B cell (primary cell): ENCODE results near the gene SLC36A4. TPM values are rescaled to one million over a fixed set of nuclear protein-coding genes. Genes with fewer than 3 reads are reported as not detected.
"Not testable (repeated sequence)": the region's sequence is repeated elsewhere in the genome, so short reads cannot be mapped to it uniquely, and the experiment has no call there.

Source experiments
- ATAC-seq: fragments of 200-7000 bp; cut with Tn5 transposase; one replicate; pipeline ENCODE4 v1.10.0; 2021; ENCODE audit warnings: low read depth, mild to moderate bottlenecking, moderate number of reproducible peaks, moderate library complexity
- CTCF ChIA-PET: fragments of 350-600 bp; sonication (Branson Sonifier 250); formaldehyde crosslinking; loops from one replicate; lab custom pipeline; 2021; ENCODE audit warnings: antibody characterized with exemption, inconsistent platforms; lab: Charles Lee
- POLR2A ChIA-PET: fragments of 350-600 bp; sonication (Branson Sonifier 250); formaldehyde crosslinking; loops from one replicate; lab custom pipeline; 2021; ENCODE audit warnings: antibody characterized with exemption; lab: Charles Lee
- DNase-seq: peaks from one replicate; pipeline ENCODE4 v3.0.0; 2013
- H2AFZ ChIP-seq: 2 replicates; pipeline ENCODE4 v1.6.1; 2012; ENCODE audit warnings: mild to moderate bottlenecking, low read depth, low read length; ENCODE audit not compliant: insufficient read depth, poor library complexity, severe bottlenecking
- H3K27ac ChIP-seq, 2 donors: 1 replicate in 1 of 2; 2 replicates in 1 of 2; pipeline ENCODE4 v1.5.1; 2012 to 2013; ENCODE audit warnings: low read length in 2 of 2, mild to moderate bottlenecking in 2 of 2, moderate library complexity in 1 of 2
- H3K27me3 ChIP-seq, 4 experiments: fragments of 200-600 bp in 1 of 4; sonication (generic) in 1 of 4; replicated peaks in 1 of 4; 1 replicate in 2 of 4; 2 replicates in 2 of 4; pipeline versions ENCODE4 v1.6.1 to v1.7.0; 2013 to 2016; ENCODE audit warnings: low read length in 3 of 4, mild to moderate bottlenecking in 2 of 4, mixed read lengths in 1 of 4, moderate library complexity in 1 of 4; ENCODE audit not compliant: insufficient read depth in 4 of 4, control insufficient read depth in 3 of 4; ENCODE audit errors: control extremely low read depth in 1 of 4
- H3K36me3 ChIP-seq, 2 experiments: replicated peaks in 1 of 2; 1 replicate in 1 of 2; 2 replicates in 1 of 2; pipeline versions ENCODE4 v1.6.1 to v1.7.1; 2013; ENCODE audit warnings: low read length in 1 of 2; ENCODE audit not compliant: insufficient read depth in 2 of 2, control insufficient read depth in 1 of 2; ENCODE audit errors: control extremely low read depth in 1 of 2, extremely low read depth in 1 of 2
- H3K4me1 ChIP-seq, 2 donors: fragments of 200-600 bp in 1 of 2; sonication (generic) in 1 of 2; 1 replicate in 1 of 2; 2 replicates in 1 of 2; pipeline versions ENCODE4 v1.5.1 to v1.6.1; 2013 to 2017; ENCODE audit warnings: low read length in 2 of 2; ENCODE audit not compliant: control insufficient read depth in 2 of 2, insufficient read depth in 2 of 2
- H3K4me2 ChIP-seq: replicated peaks from 2 replicates; pipeline ENCODE3; 2012; ENCODE audit warnings: mild to moderate bottlenecking, low read depth, low read length; ENCODE audit not compliant: poor library complexity, severe bottlenecking
- H3K4me3 ChIP-seq, 5 experiments: fragments of 200-600 bp in 1 of 5; sonication (generic) in 1 of 5; 1 replicate in 3 of 5; 2 replicates in 2 of 5; pipeline versions ENCODE4 v1.5.1 to v1.7.0; 2011 to 2016; ENCODE audit warnings: low read length in 4 of 5, mild to moderate bottlenecking in 4 of 5, low read depth in 2 of 5, control low read depth in 1 of 5, moderate library complexity in 1 of 5; ENCODE audit not compliant: insufficient read depth in 1 of 5; ENCODE audit errors: control extremely low read depth in 1 of 5, extremely low read depth in 1 of 5
- H3K79me2 ChIP-seq: fragments of 200-600 bp; sonication (generic); one replicate; pipeline ENCODE4 v1.6.0; 2016; ENCODE audit warnings: low read length; ENCODE audit not compliant: control insufficient read depth, insufficient read depth
- H3K9ac ChIP-seq: fragments of 200-600 bp; sonication (generic); 2 replicates; pipeline ENCODE4 v1.6.1; 2017; ENCODE audit warnings: mild to moderate bottlenecking, low read length, moderate library complexity
- H3K9me3 ChIP-seq, 3 donors: one replicate each; pipeline versions ENCODE4 v1.6.1 to v1.7.1; 2013; ENCODE audit warnings: low read length in 2 of 3; ENCODE audit not compliant: control insufficient read depth in 2 of 3, insufficient read depth in 1 of 3; ENCODE audit errors: control extremely low read depth in 1 of 3
- H4K20me1 ChIP-seq: 2 replicates; pipeline ENCODE4 v1.6.0; 2012; ENCODE audit warnings: mild to moderate bottlenecking, low read length; ENCODE audit not compliant: insufficient read depth, control insufficient read depth, poor library complexity, severe bottlenecking
- H3K27ac Mint-ChIP-seq: one replicate; pipeline ENCODE4 v1.8.0; 2021; ENCODE audit warnings: mixed read lengths
- H3K27me3 Mint-ChIP-seq: one replicate; pipeline ENCODE4 v1.8.0; 2021; ENCODE audit warnings: mixed read lengths
- H3K4me1 Mint-ChIP-seq: one replicate; pipeline ENCODE4 v1.8.0; 2021; ENCODE audit warnings: mixed read lengths
- H3K4me3 Mint-ChIP-seq: one replicate; pipeline ENCODE4 v1.8.0; 2021; ENCODE audit warnings: mixed read lengths
- H3K9me3 Mint-ChIP-seq: one replicate; pipeline ENCODE4 v1.8.0; 2022; ENCODE audit warnings: mixed read lengths; ENCODE audit not compliant: insufficient read depth
- EZH2 ChIP-seq: IDR thresholded peaks from 2 replicates; pipeline ENCODE4 v1.6.1; 2012; ENCODE audit warnings: borderline replicate concordance, low read depth, mild to moderate bottlenecking, moderate library complexity, low read length; ENCODE audit not compliant: insufficient read depth, poor library complexity, severe bottlenecking
- WGBS: methylation state at CpG from one replicate; pipeline ENCODE4 v1.1.5; 2013; ENCODE audit warnings: missing lambda C conversion rate; ENCODE audit not compliant: insufficient coverage; 5-methylcytosine and 5-hydroxymethylcytosine counted together
- intact Hi-C: fragments of 100-400 bp; cut with micrococcal nuclease; formaldehyde crosslinking; loops from one replicate; pipeline ENCODE4 v1.10.0; 2022
- polyA minus RNA-seq: library from RNA; depleted of rRNA, polyadenylated mRNA; stranded (reverse); fragments of >200 nt; gene quantifications from 2 replicates; pipeline ENCODE4 v1.2.3, GENCODE V29; 2012
- polyA plus RNA-seq: library from polyadenylated mRNA; depleted of rRNA; stranded (reverse); fragments of >200 nt; gene quantifications from 2 replicates; pipeline ENCODE4 v1.2.3, GENCODE V29; 2012
- total RNA-seq, 2 donors: library from RNA; stranded (reverse); fragments of 120-200 nt in 1 of 2; gene quantifications; 1 replicate in 1 of 2; 2 replicates in 1 of 2; pipeline versions ENCODE4 v1.2.3 to v1.2.4, GENCODE V29; 2013 to 2022
- TF ChIP-seq, protein P1 (sequence below): fragments of 200-600 bp; IDR thresholded peaks from one replicate; pipeline ENCODE4 v1.8.0; 2022; ENCODE audit warnings: antibody characterized with exemption, mild to moderate bottlenecking

Gene SLC36A4
- 27.5 and 28.2 TPM in 2 replicates for total RNA-seq
- total RNA-seq (2013) = 12.7 TPM
- 8.6 and 15.0 TPM in 2 replicates for polyA plus RNA-seq
- 5.1 and 12.9 TPM in 2 replicates for polyA minus RNA-seq

DNA sequence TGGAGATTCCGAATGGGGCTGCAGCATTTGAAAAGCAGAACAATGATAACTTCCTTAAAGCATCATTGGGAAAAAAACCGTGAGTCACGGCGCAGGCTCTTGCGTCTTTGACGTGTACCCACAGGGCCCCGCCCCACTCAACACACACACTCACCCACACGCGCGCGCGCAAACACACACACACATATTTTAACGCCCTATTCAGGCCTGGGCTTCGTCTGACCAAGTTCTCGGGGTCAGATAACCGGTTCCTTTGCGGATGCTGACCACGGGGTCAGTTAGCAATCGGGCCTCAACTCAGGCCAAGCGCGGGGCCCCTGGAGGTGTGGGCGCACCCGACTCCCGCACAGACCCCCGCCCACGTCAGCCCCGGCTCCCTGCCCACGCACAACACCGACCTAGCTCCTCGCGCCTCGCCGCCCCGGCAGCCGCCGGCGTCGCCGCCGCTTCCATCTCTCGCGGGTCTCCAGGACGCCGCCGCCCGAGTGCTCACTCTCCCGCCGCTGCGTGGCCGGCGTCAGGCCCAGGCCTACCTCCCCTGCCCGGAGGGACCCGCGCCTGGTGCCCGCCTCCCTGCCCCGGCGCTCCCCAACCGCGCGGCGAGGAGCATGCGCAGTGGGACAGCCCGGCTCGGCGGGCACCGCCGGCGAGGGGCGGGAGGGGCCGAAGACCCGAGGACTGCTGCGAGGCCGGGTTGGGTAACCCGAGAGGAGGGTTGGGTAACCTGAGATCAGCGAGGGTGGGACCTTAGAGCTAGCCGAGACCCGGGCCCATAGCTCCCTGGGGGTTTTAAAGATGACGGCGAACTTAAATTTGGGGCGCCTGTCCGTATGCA lies at the start of gene SLC36A4:
Gene SLC36A4 (minus strand): TSS at position 612 of the 835 bp plus-strand sequence. CDS start 159 bp downstream, at position 453.
- Mint-ChIP-seq H3K4me1 (peaks cover 18% of the 10 kb centered on the region), H3K9me3 (no peaks in the 10 kb centered on the region), H3K4me3 (peak within 1 kb of the TSS; percentile 96), H3K27me3 (peaks cover 10% of the 10 kb centered on the region), H3K27ac (peak within 1 kb of the TSS; percentile 96)
- Histone ChIP-seq H3K9ac (peak within 1 kb of the TSS; percentile 95), H3K9me3 (peaks cover 0 to 4% (median 0%) of the 10 kb centered on the region in 3 donors), H3K79me2 (peaks cover 28% of the 10 kb centered on the region), H2AFZ (peak within 1 kb of the TSS; percentile 79), H3K27me3 (peaks cover 0 to 7% (median 0%) of the 10 kb centered on the region in 4 experiments), H3K4me2 (peak within 1 kb of the TSS; percentile 79), H3K4me3 (peak within 1 kb of the TSS; percentile 67 to 99 (median 77)), H3K36me3 (no peaks in the 10 kb centered on the region), H3K27ac (peak within 1 kb of the TSS; percentile 90 to 97), H4K20me1 (no peaks in the 10 kb centered on the region), H3K4me1 (peaks cover 7% of the 10 kb centered on the region in 2 donors)
- 0% methylated on average over 79 of the region's 81 CpGs for WGBS
- intact Hi-C loops = loop anchor here (2.0 to 10.0 kb wide), 6 partner anchors 463 to 1870 kb away; partner anchors contain the start of genes C11orf54, CEP295, MED17 and PANX1
- CTCF ChIA-PET = interaction anchor here (1.2 to 1.9 kb wide), 2 partner anchors 37 to 348 kb away, joined by 3 to 5 read pairs; no protein-coding TSS in a partner anchor
- TF ChIP-seq, protein P1, sequence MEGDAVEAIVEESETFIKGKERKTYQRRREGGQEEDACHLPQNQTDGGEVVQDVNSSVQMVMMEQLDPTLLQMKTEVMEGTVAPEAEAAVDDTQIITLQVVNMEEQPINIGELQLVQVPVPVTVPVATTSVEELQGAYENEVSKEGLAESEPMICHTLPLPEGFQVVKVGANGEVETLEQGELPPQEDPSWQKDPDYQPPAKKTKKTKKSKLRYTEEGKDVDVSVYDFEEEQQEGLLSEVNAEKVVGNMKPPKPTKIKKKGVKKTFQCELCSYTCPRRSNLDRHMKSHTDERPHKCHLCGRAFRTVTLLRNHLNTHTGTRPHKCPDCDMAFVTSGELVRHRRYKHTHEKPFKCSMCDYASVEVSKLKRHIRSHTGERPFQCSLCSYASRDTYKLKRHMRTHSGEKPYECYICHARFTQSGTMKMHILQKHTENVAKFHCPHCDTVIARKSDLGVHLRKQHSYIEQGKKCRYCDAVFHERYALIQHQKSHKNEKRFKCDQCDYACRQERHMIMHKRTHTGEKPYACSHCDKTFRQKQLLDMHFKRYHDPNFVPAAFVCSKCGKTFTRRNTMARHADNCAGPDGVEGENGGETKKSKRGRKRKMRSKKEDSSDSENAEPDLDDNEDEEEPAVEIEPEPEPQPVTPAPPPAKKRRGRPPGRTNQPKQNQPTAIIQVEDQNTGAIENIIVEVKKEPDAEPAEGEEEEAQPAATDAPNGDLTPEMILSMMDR = no peak
- no peak for TF ChIP-seq EZH2
- DNase-seq = peak; percentile 94
- ATAC-seq = peak; percentile 85
- POLR2A ChIA-PET = interaction anchor here (0.6 kb wide), 1 partner anchor 466 kb away, joined by 3 read pairs; no protein-coding TSS in a partner anchor

DNA sequence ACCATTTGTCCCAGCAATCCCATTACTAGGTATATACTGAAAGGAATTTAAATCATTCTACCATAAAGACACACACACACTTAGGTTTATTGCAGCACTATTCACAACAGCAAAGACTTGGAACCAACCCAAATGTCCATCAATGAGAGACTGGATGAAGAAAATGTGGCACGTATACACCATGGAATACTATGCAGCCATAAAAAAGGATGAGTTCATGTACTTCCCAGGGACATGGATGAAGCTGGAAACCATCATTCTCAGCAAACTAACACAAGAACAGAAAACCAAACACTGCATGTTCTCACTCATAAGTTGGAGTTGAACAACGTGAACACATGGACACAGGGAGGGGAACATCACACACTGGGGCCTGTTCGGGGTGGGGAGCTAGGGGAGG lies 49.0 kb upstream of the SLC36A4 start:
- H3K27me3 Mint-ChIP-seq = peaks cover 37% of the 10 kb centered on the region
- H3K4me2 ChIP-seq, H3K4me1 Mint-ChIP-seq, H3K9me3 ChIP-seq, H2AFZ ChIP-seq, H3K9me3 Mint-ChIP-seq, H4K20me1 ChIP-seq, CTCF ChIA-PET, ATAC-seq, H3K27me3 ChIP-seq, H3K4me3 ChIP-seq, H3K4me3 Mint-ChIP-seq, H3K4me1 ChIP-seq, H3K36me3 ChIP-seq, intact Hi-C loops, H3K79me2 ChIP-seq, H3K27ac Mint-ChIP-seq, H3K9ac ChIP-seq, DNase-seq, POLR2A ChIA-PET, H3K27ac ChIP-seq: not testable (repeated sequence)
- 100% methylated on average over 1 of the region's 3 CpGs for WGBS
